Fibroblast of lung (primary cell): Measurements from ENCODE around the gene LAMC3. TPM values are rescaled to one million over a fixed set of nuclear protein-coding genes. Genes with fewer than 3 reads are reported as not detected.

ENCODE experiments used
- DNase-seq, 2 donors: peaks; one replicate each; pipeline versions ENCODE4 v3.0.0 to v3.0.0-alpha.2; 2010; ENCODE audit warnings: low read depth in 2 of 2
- H2AFZ ChIP-seq: 2 replicates; pipeline ENCODE4 v1.5.1; 2012; ENCODE audit warnings: low read length, control low read depth, inconsistent platforms
- H3K27ac ChIP-seq: 2 replicates; pipeline ENCODE4 v1.5.1; 2011; ENCODE audit warnings: low read length, control low read depth; ENCODE audit not compliant: insufficient read depth
- H3K27me3 ChIP-seq: 2 replicates; pipeline ENCODE4 v1.5.1; 2011; ENCODE audit warnings: mild to moderate bottlenecking, low read length; ENCODE audit not compliant: control insufficient read depth, insufficient read depth
- H3K36me3 ChIP-seq: 2 replicates; pipeline ENCODE4 v1.5.1; 2011; ENCODE audit warnings: low read length; ENCODE audit not compliant: control insufficient read depth, insufficient read depth
- H3K4me1 ChIP-seq: 2 replicates; pipeline ENCODE4 v1.5.1; 2011; ENCODE audit warnings: low read length; ENCODE audit not compliant: control insufficient read depth, insufficient read depth; ENCODE audit errors: extremely low read depth
- H3K4me2 ChIP-seq: 2 replicates; pipeline ENCODE4 v1.5.1; 2011; ENCODE audit warnings: low read length, control low read depth; ENCODE audit not compliant: insufficient read depth; ENCODE audit errors: extremely low read depth
- H3K4me3 ChIP-seq, 4 experiments: fragments of 200-600 bp in 1 of 4; sonication (generic) in 1 of 4; replicated peaks in 1 of 4; 2 replicates each; pipeline ENCODE4 v1.5.1; 2011 to 2016; ENCODE audit warnings: low read length in 4 of 4, low read depth in 3 of 4, mild to moderate bottlenecking in 3 of 4, control low read depth in 2 of 4, inconsistent platforms in 1 of 4, mixed read lengths in 1 of 4; ENCODE audit not compliant: insufficient read depth in 1 of 4; ENCODE audit errors: control extremely low read depth in 1 of 4
- H3K79me2 ChIP-seq: 2 replicates; pipeline ENCODE4 v1.5.1; 2012; ENCODE audit warnings: mild to moderate bottlenecking, low read length, inconsistent platforms; ENCODE audit not compliant: control insufficient read depth, insufficient read depth
- H3K9ac ChIP-seq: 2 replicates; pipeline ENCODE4 v1.5.1; 2011; ENCODE audit warnings: mild to moderate bottlenecking, low read length, control low read depth; ENCODE audit not compliant: insufficient read depth
- H3K9me3 ChIP-seq: 2 replicates; pipeline ENCODE4 v1.5.1; 2012; ENCODE audit warnings: low read depth, low read length; ENCODE audit not compliant: control insufficient read depth, insufficient read depth
- H4K20me1 ChIP-seq: 2 replicates; pipeline ENCODE4 v1.5.1; 2011; ENCODE audit warnings: low read length; ENCODE audit not compliant: control insufficient read depth, insufficient read depth; ENCODE audit errors: extremely low read depth
- EZH2 ChIP-seq: IDR thresholded peaks from 2 replicates; pipeline ENCODE4 v1.5.1; 2012; ENCODE audit warnings: low read length, control low read depth, mild to moderate bottlenecking; ENCODE audit errors: missing control alignments
- polyA plus RNA-seq, 2 donors: library from polyadenylated mRNA; depleted of rRNA in 1 of 2; stranded (reverse) in 1 of 2; unstranded in 1 of 2; fragments of >200 nt; gene quantifications; 2 replicates each; pipeline ENCODE4 v1.2.1, GENCODE V29; 2011 to 2012; ENCODE audit warnings: missing spikeins in 1 of 2
- total RNA-seq: library from RNA; depleted of rRNA; stranded (reverse); fragments of >200 nt; gene quantifications from 2 replicates; pipeline ENCODE4 v1.2.1, GENCODE V29; 2014
- TF ChIP-seq, protein P1 (sequence below), 2 donors: IDR thresholded peaks in 1 of 2; conservative IDR thresholded peaks in 1 of 2; 1 replicate in 1 of 2; 2 replicates in 1 of 2; pipeline ENCODE4 v1.5.1; 2011 to 2012; ENCODE audit warnings: low read length in 2 of 2, control low read depth in 1 of 2, inconsistent platforms in 1 of 2, low read depth in 1 of 2, mild to moderate bottlenecking in 1 of 2

Gene LAMC3
- total and polyA plus RNA-seq, 2 donors (not counting 1 experiment from before 2014, with no cell fraction given) = 0.17 to 1.4 TPM

DNA sequence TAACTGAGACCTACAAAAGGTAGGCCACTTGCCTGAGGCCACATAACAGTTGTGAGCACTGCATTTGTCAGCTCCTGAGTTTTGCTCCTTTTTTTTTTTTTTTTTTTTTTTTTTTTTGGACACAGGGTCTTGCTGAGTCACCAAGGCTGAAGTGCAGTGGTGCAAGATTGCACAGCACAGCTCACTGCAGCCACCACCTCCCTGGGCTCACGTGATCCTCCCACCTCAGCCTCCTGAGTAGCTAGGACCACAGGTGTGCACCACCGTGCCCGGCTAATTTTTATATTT, 37.1 kb downstream of the LAMC3 start:
- peaks cover 4% of the 10 kb centered on the region for H3K27me3 ChIP-seq
- H2AFZ ChIP-seq = no peak overlapping the region
- no peak for DNase-seq
- TF ChIP-seq, protein P1, sequence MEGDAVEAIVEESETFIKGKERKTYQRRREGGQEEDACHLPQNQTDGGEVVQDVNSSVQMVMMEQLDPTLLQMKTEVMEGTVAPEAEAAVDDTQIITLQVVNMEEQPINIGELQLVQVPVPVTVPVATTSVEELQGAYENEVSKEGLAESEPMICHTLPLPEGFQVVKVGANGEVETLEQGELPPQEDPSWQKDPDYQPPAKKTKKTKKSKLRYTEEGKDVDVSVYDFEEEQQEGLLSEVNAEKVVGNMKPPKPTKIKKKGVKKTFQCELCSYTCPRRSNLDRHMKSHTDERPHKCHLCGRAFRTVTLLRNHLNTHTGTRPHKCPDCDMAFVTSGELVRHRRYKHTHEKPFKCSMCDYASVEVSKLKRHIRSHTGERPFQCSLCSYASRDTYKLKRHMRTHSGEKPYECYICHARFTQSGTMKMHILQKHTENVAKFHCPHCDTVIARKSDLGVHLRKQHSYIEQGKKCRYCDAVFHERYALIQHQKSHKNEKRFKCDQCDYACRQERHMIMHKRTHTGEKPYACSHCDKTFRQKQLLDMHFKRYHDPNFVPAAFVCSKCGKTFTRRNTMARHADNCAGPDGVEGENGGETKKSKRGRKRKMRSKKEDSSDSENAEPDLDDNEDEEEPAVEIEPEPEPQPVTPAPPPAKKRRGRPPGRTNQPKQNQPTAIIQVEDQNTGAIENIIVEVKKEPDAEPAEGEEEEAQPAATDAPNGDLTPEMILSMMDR (conservative IDR thresholded peaks at IDR 0.05 in 1 of 2, IDR thresholded peaks at IDR 0.05 in 1 of 2; ENCODE audit: low read depth in 1 of 2, low read length in 2 of 2) = no peak
- no peak for TF ChIP-seq EZH2
- no peaks in the 10 kb centered on the region for H3K9me3 ChIP-seq
- H3K9ac ChIP-seq = no peak overlapping the region
- no peaks in the 10 kb centered on the region for H3K36me3 ChIP-seq
- no peaks in the 10 kb centered on the region for H3K4me1 ChIP-seq
- no peak overlapping the region for H3K4me3 ChIP-seq
- H3K27ac ChIP-seq = no peak overlapping the region
- H4K20me1 ChIP-seq = no peaks in the 10 kb centered on the region
- H3K79me2 ChIP-seq = no peaks in the 10 kb centered on the region
- H3K4me2 ChIP-seq = no peak overlapping the region

DNA sequence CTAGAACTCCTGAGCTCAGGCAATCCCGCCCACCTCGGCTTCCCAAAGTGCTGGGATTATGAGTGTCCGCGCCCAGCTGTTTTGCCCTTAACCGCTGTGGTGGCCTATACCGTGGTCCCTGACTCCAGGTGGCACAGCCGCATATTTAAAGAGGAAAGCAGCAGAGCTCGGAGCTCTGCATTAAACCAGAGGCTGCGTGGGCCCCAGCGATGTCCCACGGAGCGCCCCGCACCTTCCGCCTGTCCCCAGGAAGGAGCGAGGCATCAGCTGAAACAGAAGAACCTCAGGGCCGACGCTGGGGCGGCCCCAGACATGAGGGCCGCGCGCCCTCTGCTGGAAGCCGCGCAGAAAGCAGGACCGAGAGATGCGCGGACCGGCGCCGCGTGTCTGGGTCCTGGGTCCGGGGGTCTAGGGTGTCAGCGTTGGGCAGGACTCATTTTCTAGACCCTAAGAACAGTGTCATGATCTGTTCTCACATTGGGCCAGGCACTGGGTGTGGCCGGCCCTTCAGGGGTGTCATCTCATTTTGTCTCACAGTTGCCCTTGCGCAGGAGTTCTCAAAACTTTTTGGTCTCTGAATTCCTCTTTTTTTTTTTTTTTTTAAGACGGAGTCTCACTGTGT, 37.7 kb downstream of the LAMC3 start:
- H3K9me3 ChIP-seq = no peaks in the 10 kb centered on the region
- H4K20me1 ChIP-seq = no peaks in the 10 kb centered on the region
- no peaks in the 10 kb centered on the region for H3K36me3 ChIP-seq
- peak; percentile 44 to 59 for DNase-seq
- no peak overlapping the region for H2AFZ ChIP-seq
- no peaks in the 10 kb centered on the region for H3K79me2 ChIP-seq
- H3K27me3 ChIP-seq = peaks cover 4% of the 10 kb centered on the region
- H3K4me3 ChIP-seq = no peak overlapping the region
- H3K27ac ChIP-seq = no peak overlapping the region
- H3K4me1 ChIP-seq = no peaks in the 10 kb centered on the region
- no peak overlapping the region for H3K9ac ChIP-seq
- peak overlapping the region; percentile 75 for H3K4me2 ChIP-seq
- TF ChIP-seq, protein P1 (conservative IDR thresholded peaks at IDR 0.05 in 1 of 2, IDR thresholded peaks at IDR 0.05 in 1 of 2; ENCODE audit: low read depth in 1 of 2, low read length in 2 of 2) = peak; percentile 89 to 94
- no peak for TF ChIP-seq EZH2

DNA sequence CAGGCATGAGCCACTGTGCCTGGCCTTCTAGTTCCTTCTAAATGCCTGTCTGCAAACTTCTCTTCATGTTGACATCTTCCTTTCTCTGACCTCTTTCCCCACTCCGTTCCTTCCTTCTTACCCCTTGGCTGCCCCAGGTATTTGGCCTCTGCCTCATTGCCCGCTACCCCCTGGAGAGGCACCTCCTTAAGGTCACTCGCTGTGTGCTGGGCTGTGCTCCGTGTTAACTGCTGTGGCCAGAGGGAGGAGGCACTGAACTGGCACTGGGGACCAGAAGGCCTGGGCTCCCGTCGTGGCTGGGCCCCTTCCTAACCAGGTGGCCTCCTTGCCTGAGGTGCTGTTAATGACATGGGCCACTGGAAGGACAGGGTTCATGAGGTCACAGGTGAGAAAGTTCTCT, 39.4 kb downstream of the LAMC3 start:
- TF ChIP-seq EZH2 = no peak
- TF ChIP-seq, protein P1 (conservative IDR thresholded peaks at IDR 0.05 in 1 of 2, IDR thresholded peaks at IDR 0.05 in 1 of 2; ENCODE audit: low read depth in 1 of 2, low read length in 2 of 2) = no peak
- Histone ChIP-seq H3K9ac (no peak overlapping the region), H3K36me3 (no peaks in the 10 kb centered on the region), H3K4me3 (no peak overlapping the region), H2AFZ (no peak overlapping the region), H3K4me1 (no peaks in the 10 kb centered on the region), H3K27ac (no peak overlapping the region), H3K4me2 (no peak overlapping the region), H3K27me3 (peaks cover 3% of the 10 kb centered on the region), H3K79me2 (no peaks in the 10 kb centered on the region), H3K9me3 (no peaks in the 10 kb centered on the region), H4K20me1 (no peaks in the 10 kb centered on the region)
- DNase-seq = no peak
